ENCODE measurements around the gene CUX1.
"Not testable (repeated sequence)": the region's sequence is repeated elsewhere in the genome, so short reads cannot be mapped to it uniquely, and the experiment has no call there.

The CUX1 gene

GRCh38 chr7:101792682-101793071 lies 24.7 kb upstream of the CUX1 start:
- in situ Hi-C loops (cut with MboI; ENCODE audit: low sequenced_read_pairs) = not testable (repeated sequence)

GRCh38 chr7:101795461-101795860 lies 22.0 kb upstream of the CUX1 start:
- in situ Hi-C loops (cut with MboI; ENCODE audit: low sequenced_read_pairs) = no loop called here

GRCh38 chr7:101798173-101798572 lies 19.3 kb upstream of the CUX1 start:
- in situ Hi-C loops (cut with MboI; ENCODE audit: low sequenced_read_pairs) = not testable (repeated sequence)

GRCh38 chr7:101803203-101804087 lies 14.0 kb upstream of the CUX1 start:
- in situ Hi-C loops (cut with MboI; ENCODE audit: low sequenced_read_pairs) = loop anchor here (10.0 kb wide), 1 partner anchor 109 kb away; no protein-coding TSS in a partner anchor

GRCh38 chr7:101804088-101804963 lies 13.1 kb upstream of the CUX1 start:
- in situ Hi-C loops (cut with MboI; ENCODE audit: low sequenced_read_pairs) = loop anchor here (10.0 kb wide), 1 partner anchor 110 kb away; no protein-coding TSS in a partner anchor

GRCh38 chr7:101804967-101805366 lies 12.5 kb upstream of the CUX1 start:
- in situ Hi-C loops (cut with MboI; ENCODE audit: low sequenced_read_pairs) = loop anchor here (10.0 kb wide), 1 partner anchor 110 kb away; no protein-coding TSS in a partner anchor

GRCh38 chr7:101812595-101812994 lies 4.8 kb upstream of the CUX1 start:
- in situ Hi-C loops (cut with MboI; ENCODE audit: low sequenced_read_pairs) = no loop called here

- in situ Hi-C loops (cut with MboI; ENCODE audit: low sequenced_read_pairs) = no loop called here
Measured at GRCh38 chr7:101813402-101814019, 3.9 kb upstream of the CUX1 start.

- in situ Hi-C loops (cut with MboI; ENCODE audit: low sequenced_read_pairs) = no loop called here
Measured at GRCh38 chr7:101814081-101814990, 3.1 kb upstream of the CUX1 start.

- in situ Hi-C loops (cut with MboI; ENCODE audit: low sequenced_read_pairs) = no loop called here
Measured at GRCh38 chr7:101814991-101815825, 2.2 kb upstream of the CUX1 start.

- in situ Hi-C loops (cut with MboI; ENCODE audit: low sequenced_read_pairs) = no loop called here
Measured at GRCh38 chr7:101815826-101816594, 1.4 kb upstream of the CUX1 start.

GRCh38 chr7:101816595-101817470 lies 593 bp upstream of the CUX1 start:
- in situ Hi-C loops (cut with MboI; ENCODE audit: low sequenced_read_pairs) = no loop called here

GRCh38 chr7:101818287-101819071 lies 1.1 kb downstream of the CUX1 start:
- in situ Hi-C loops (cut with MboI; ENCODE audit: low sequenced_read_pairs) = no loop called here

- in situ Hi-C loops (cut with MboI; ENCODE audit: low sequenced_read_pairs) = no loop called here
Measured at GRCh38 chr7:101819183-101819582, 1.8 kb downstream of the CUX1 start.

GRCh38 chr7:101819913-101820522 lies 2.6 kb downstream of the CUX1 start:
- in situ Hi-C loops (cut with MboI; ENCODE audit: low sequenced_read_pairs) = no loop called here

GRCh38 chr7:101820703-101821102 lies 3.3 kb downstream of the CUX1 start:
- in situ Hi-C loops (cut with MboI; ENCODE audit: low sequenced_read_pairs) = no loop called here
